ENCODE results near the gene TEX35.

- TF ChIP-seq EZH2 (IDR thresholded peaks at IDR 0.05): no peak
- TF ChIP-seq POLR2AphosphoS5 (IDR thresholded peaks at IDR 0.05; ENCODE audit: borderline replicate concordance, low read depth, low read length): no peak
- no peak for TF ChIP-seq FOXP2 (optimal IDR thresholded peaks at IDR 0.05; ENCODE audit: control extremely low read depth, extremely low read length, insufficient read depth)
Observed at GRCh38 chr1:178538192-178538916, 25.4 kb downstream of the TEX35 start.
